ENCODE results near the gene EXD3.
"Not testable (repeated sequence)": the region's sequence is repeated elsewhere in the genome, so short reads cannot be mapped to it uniquely, and the experiment has no call there.

Gene EXD3

DNA sequence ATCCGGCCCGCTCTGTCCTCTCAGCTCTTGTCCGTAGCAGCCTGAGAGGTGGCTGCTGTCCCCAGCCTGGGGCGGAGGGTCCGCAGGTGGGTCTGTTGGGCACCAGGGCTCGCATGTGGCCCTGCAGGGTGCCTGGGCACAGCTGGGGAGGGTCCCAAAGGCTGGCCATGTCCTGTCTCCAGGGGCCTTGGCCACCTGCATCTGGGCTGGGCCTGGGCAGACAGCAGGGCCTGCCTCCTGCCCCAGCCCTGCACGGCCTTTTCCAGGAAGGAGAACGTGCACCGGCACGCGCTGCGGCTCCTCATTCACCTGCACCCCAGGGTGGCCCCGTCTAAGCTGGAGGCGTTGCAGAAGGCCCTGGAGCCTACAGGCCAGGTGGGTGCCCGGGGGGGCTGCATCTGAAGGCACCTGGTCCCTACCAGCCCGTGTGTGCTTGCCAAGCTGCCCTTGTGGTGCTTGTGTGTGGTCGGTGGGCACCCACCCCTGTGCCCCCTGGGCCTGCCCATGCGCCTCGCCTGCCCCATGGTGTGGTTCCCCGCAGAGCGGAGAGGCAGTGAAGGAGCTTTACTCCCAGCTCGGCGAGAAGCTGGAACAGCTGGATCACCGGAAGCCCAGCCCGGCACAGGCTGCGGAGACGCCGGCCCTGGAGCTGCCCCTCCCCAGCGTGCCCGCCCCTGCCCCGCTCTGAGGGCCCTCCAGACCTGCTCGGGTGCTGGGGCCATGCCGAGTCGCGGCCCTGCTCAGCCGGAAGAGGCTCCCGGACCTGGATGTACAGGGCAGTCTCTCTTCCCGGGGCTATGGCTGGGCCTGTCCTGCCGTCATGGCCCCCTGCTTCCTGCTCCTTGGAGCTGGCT, 150.5 kb downstream of the EXD3 start:
- DNase-seq (ENCODE audit: low spot score), result no peak

DNA sequence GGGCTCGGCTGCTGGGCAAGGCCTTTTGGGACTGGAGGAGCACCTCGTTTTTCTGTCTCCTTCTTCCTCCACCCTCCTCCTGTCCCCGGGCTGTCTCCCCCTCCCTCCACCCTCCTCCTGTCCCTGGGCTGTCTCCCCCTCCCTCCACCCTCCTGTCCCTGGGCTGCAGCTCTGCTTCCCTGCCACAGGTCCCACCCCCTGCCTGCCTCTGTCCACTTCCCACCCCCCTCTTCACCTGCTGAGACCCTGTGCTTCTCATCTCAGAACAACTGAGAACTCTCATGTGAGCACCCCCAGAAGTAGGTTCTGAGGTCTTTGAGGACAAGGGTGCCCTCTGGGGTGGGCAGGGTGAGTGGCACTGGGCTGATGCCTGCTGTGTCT, 151.3 kb downstream of the EXD3 start:
- no peak for DNase-seq (ENCODE audit: low spot score)

DNA sequence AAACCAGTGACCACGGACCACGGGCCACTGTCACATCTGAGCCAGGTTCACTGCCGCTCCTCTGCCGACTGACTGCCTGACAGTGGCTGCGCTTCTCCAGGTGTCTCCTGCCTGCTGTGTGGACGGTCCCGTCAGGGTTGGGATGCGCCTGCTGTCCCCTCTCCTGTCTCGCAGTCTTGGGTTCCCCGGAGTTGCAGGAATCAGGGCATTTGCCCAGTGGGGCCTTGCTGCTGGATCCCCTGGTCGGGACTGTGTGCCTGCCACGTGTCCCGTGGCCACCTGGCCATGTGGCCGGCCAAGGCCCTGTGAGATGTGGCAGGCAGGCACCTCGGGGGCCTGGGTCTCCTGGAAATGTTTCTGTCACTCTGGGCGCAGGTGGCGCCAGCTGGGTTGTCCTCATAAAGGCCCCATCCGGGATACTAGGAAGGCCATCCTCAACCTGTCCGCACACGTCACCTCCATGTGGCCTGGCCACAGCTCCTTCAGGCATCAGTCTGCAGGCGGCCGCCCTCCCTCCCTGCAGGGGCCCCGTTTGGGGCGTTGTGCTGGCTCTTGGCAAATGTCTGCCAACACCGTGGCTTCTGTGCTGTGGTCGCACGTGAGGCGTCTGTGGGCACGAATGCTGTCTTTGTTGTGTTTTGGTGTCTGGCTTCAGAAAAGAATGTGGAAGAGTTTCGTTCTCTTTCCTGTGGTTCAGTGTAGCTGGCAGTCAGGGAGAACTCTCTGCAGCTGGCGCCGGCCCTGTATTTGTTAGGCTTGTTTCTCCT, 151.8 kb downstream of the EXD3 start:
- DNase-seq (ENCODE audit: low spot score), result no peak

DNA sequence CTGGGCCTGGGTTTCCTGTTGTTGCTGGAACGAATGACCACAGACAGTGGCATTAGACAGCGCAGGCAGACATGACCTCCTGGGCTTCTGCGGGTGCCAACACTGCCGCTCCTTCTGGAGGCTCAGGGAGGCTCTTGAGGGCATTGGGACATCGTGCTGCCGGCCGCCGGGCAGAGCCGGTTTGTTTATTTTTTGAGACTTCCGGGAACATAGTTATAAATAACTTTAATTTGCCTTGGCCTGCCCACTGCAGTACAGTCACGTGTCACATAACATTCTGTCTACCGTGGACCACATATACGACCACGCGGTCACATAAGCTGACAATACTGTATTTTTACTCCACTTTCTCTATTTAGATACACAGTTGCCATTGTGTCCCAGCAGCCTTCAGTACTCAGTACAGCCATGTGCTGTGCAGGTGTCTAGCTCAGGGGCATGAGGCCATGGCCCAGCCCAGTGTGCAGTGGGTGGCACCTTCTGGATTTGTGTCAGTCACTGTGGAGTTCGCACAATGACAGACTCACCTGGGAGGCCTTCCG, 153.7 kb downstream of the EXD3 start:
- DNase-seq (ENCODE audit: low spot score), result peak; percentile 84

GRCh38 chr9:137268538-137269201, 154.3 kb downstream of the EXD3 start:
- DNase-seq (ENCODE audit: low spot score), result no peak

- peak; percentile 91 for DNase-seq (ENCODE audit: low spot score)
Measured at GRCh38 chr9:137267933-137268355, 155.0 kb downstream of the EXD3 start.

GRCh38 chr9:137266585-137267453, 156.1 kb downstream of the EXD3 start:
- DNase-seq (ENCODE audit: low spot score), result no peak

DNA sequence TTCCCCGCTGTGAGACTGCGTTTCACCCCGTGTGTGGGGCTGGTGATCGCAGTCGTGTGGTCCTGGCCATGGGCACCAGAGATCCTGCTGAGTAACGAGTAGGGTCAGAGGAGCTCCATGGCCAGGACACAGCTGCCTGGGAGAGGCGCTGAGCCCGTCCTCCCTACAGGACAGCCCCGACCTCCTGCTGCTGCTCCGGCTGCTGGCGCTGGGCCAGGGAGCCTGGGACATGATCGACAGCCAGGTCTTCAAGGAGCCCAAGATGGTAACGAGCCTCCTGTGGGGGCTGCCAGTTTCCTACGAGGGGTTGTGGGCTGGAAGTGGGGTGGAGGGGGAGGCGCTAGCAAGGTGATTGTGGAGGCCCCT, 156.8 kb downstream of the EXD3 start:
- no peak for DNase-seq (ENCODE audit: low spot score)

GRCh38 chr9:137265496-137266161, 157.3 kb downstream of the EXD3 start:
- no peak for DNase-seq (ENCODE audit: low spot score)

GRCh38 chr9:137264067-137264466, 158.9 kb downstream of the EXD3 start:
- DNase-seq (ENCODE audit: low spot score), result no peak

GRCh38 chr9:137263506-137263905, 159.5 kb downstream of the EXD3 start:
- DNase-seq (ENCODE audit: low spot score), result no peak

- DNase-seq (ENCODE audit: low spot score), result no peak
Measured at GRCh38 chr9:137262909-137263285, 160.1 kb downstream of the EXD3 start.

GRCh38 chr9:137262173-137262908, 160.6 kb downstream of the EXD3 start:
- not testable (repeated sequence) for DNase-seq (ENCODE audit: low spot score)
